ENCODE results near the gene XPC. TPM values are rescaled to one million over a fixed set of nuclear protein-coding genes. Genes with fewer than 3 reads are reported as not detected.
"Not testable (repeated sequence)": the region's sequence is repeated elsewhere in the genome, so short reads cannot be mapped to it uniquely, and the experiment has no call there.

Gene XPC
- polyA plus RNA-seq, 1 donor: 18.6 TPM

- DNase-seq: no peak
Measured at GRCh38 chr3:14132120-14132519, 46.3 kb downstream of the XPC start.

- DNase-seq: no peak
Measured at GRCh38 chr3:14131134-14131533, 47.3 kb downstream of the XPC start.

- DNase-seq: no peak
Measured at GRCh38 chr3:14130707-14131106, 47.7 kb downstream of the XPC start.

- no peak for DNase-seq
Measured at GRCh38 chr3:14130230-14130629, 48.2 kb downstream of the XPC start.

GRCh38 chr3:14129296-14129695 is 49.1 kb downstream of the XPC start:
- DNase-seq: no peak

- DNase-seq: no peak
Measured at GRCh38 chr3:14128724-14129123, 49.7 kb downstream of the XPC start.

- DNase-seq: no peak
Measured at GRCh38 chr3:14127516-14128161, 50.8 kb downstream of the XPC start.

GRCh38 chr3:14126887-14127505 is 51.4 kb downstream of the XPC start:
- no peak for DNase-seq

- DNase-seq: no peak
Measured at GRCh38 chr3:14126017-14126886, 52.1 kb downstream of the XPC start.

- peak; percentile 63 for DNase-seq
Measured at GRCh38 chr3:14125193-14126016, 53.0 kb downstream of the XPC start.

- peak; percentile 99 for DNase-seq
Measured at GRCh38 chr3:14124615-14125192, 53.7 kb downstream of the XPC start, which contains the start of the genes CHCHD4 and TMEM43. TSS of gene CHCHD4 (minus strand) at chr3:14124870. CDS start at chr3:14124676, 194 bp downstream. TSS of gene TMEM43 (plus strand) at chr3:14125052. CDS start at chr3:14125194, 142 bp downstream.

GRCh38 chr3:14124223-14124614 is 54.2 kb downstream of the XPC start:
- peak; percentile 64 for DNase-seq

- no peak for DNase-seq
Measured at GRCh38 chr3:14123308-14124222, 54.8 kb downstream of the XPC start.

GRCh38 chr3:14122301-14122700 is 56.1 kb downstream of the XPC start:
- no peak for DNase-seq

- DNase-seq: no peak
Measured at GRCh38 chr3:14121859-14122258, 56.5 kb downstream of the XPC start.

- not testable (repeated sequence) for DNase-seq
Measured at GRCh38 chr3:14120921-14121448, 57.4 kb downstream of the XPC start.

GRCh38 chr3:14120111-14120920 is 58.1 kb downstream of the XPC start:
- no peak for DNase-seq

GRCh38 chr3:14119651-14120050 is 58.8 kb downstream of the XPC start:
- DNase-seq: no peak

All from hindlimb muscle (tissue), 1 donor.